Mesenchymal stem cell (in vitro differentiated cells and primary cell): ENCODE measurements around the gene NMNAT3.

ENCODE experiments used
- DNase-seq: peaks from one replicate; pipeline ENCODE4 v3.0.0-alpha.2; 2013
- H2AFZ ChIP-seq: one replicate; pipeline ENCODE4 v1.6.1; 2013; ENCODE audit warnings: low read depth, mild to moderate bottlenecking, control low read depth, inconsistent platforms, low read length, moderate library complexity
- H2AK5ac ChIP-seq: 2 replicates; pipeline ENCODE4 v1.6.1; 2013; ENCODE audit warnings: low read length, moderate library complexity, mild to moderate bottlenecking, inconsistent platforms; ENCODE audit not compliant: severe bottlenecking
- H2BK120ac ChIP-seq: one replicate; pipeline ENCODE4 v1.6.1; 2013; ENCODE audit warnings: low read depth, mild to moderate bottlenecking, inconsistent platforms, low read length, moderate library complexity
- H2BK12ac ChIP-seq, 2 experiments: one replicate each; pipeline ENCODE4 v1.6.1; 2013; ENCODE audit warnings: inconsistent platforms in 2 of 2, low read length in 2 of 2, mild to moderate bottlenecking in 2 of 2, moderate library complexity in 2 of 2, control low read depth in 1 of 2
- H2BK15ac ChIP-seq: one replicate; pipeline ENCODE4 v1.6.1; 2013; ENCODE audit warnings: mild to moderate bottlenecking, low read depth, inconsistent platforms; ENCODE audit not compliant: poor library complexity, severe bottlenecking
- H2BK5ac ChIP-seq: 2 replicates; pipeline ENCODE4 v1.6.1; 2013; ENCODE audit warnings: low read depth, mild to moderate bottlenecking, low read length, control low read depth, inconsistent platforms; ENCODE audit not compliant: poor library complexity, severe bottlenecking
- H3K14ac ChIP-seq, 2 experiments: one replicate each; pipeline ENCODE4 v1.6.1; 2013; ENCODE audit warnings: inconsistent platforms in 2 of 2, low read length in 2 of 2, control low read depth in 1 of 2, mild to moderate bottlenecking in 1 of 2, moderate library complexity in 1 of 2
- H3K18ac ChIP-seq, 2 experiments: one replicate each; pipeline ENCODE4 v1.6.1; 2013; ENCODE audit warnings: inconsistent platforms in 2 of 2, low read length in 2 of 2, control low read depth in 1 of 2, low read depth in 1 of 2, mild to moderate bottlenecking in 1 of 2
- H3K23ac ChIP-seq, 2 experiments: one replicate each; pipeline ENCODE4 v1.6.1; 2013; ENCODE audit warnings: inconsistent platforms in 2 of 2, low read length in 2 of 2, mild to moderate bottlenecking in 2 of 2, moderate library complexity in 2 of 2, control low read depth in 1 of 2
- H3K27ac ChIP-seq: 2 replicates; pipeline ENCODE4 v1.5.1; 2013; ENCODE audit warnings: mild to moderate bottlenecking, moderate library complexity, low read length, control low read depth, inconsistent platforms; ENCODE audit not compliant: poor library complexity, severe bottlenecking
- H3K27me3 ChIP-seq, 2 experiments: 2 replicates each; pipeline versions ENCODE4 v1.6.1 to v1.7.0; 2013; ENCODE audit warnings: low read length in 2 of 2, mild to moderate bottlenecking in 2 of 2, moderate library complexity in 2 of 2, control low read depth in 1 of 2, inconsistent platforms in 1 of 2; ENCODE audit not compliant: control insufficient read depth in 1 of 2, insufficient read depth in 1 of 2
- H3K36me3 ChIP-seq, 2 experiments: 2 replicates each; pipeline versions ENCODE4 v1.6.1 to v1.7.0; 2013; ENCODE audit warnings: low read length in 2 of 2, control low read depth in 1 of 2, inconsistent platforms in 1 of 2, low read depth in 1 of 2, mild to moderate bottlenecking in 1 of 2; ENCODE audit not compliant: insufficient read depth in 2 of 2, control insufficient read depth in 1 of 2
- H3K4ac ChIP-seq, 2 experiments: one replicate each; pipeline ENCODE4 v1.6.1; 2013; ENCODE audit warnings: inconsistent platforms in 2 of 2, low read length in 2 of 2, mild to moderate bottlenecking in 2 of 2, moderate library complexity in 2 of 2, control low read depth in 1 of 2, low read depth in 1 of 2
- H3K4me1 ChIP-seq: 2 replicates; pipeline ENCODE4 v1.6.1; 2013; ENCODE audit warnings: low read depth, low read length, control low read depth; ENCODE audit not compliant: control insufficient read depth, insufficient read depth
- H3K4me2 ChIP-seq: 2 replicates; pipeline ENCODE4 v1.6.1; 2013; ENCODE audit warnings: low read length, mild to moderate bottlenecking, inconsistent platforms; ENCODE audit not compliant: poor library complexity, severe bottlenecking
- H3K4me3 ChIP-seq, 2 experiments: 2 replicates each; pipeline versions ENCODE4 v1.5.1 to v1.7.0; 2013; ENCODE audit warnings: low read length in 2 of 2, mild to moderate bottlenecking in 2 of 2, control low read depth in 1 of 2, low read depth in 1 of 2; ENCODE audit not compliant: insufficient read depth in 1 of 2
- H3K79me1 ChIP-seq: replicated peaks from 2 replicates; pipeline ENCODE4 v1.6.1; 2013; ENCODE audit warnings: mild to moderate bottlenecking, control low read depth, low read length, inconsistent platforms; ENCODE audit not compliant: poor library complexity, severe bottlenecking
- H3K9ac ChIP-seq: 2 replicates; pipeline ENCODE4 v1.7.0; 2013; ENCODE audit warnings: mild to moderate bottlenecking, low read length, moderate library complexity
- H3K9me3 ChIP-seq: 2 replicates; pipeline ENCODE4 v1.7.0; 2013; ENCODE audit warnings: mild to moderate bottlenecking, low read length; ENCODE audit not compliant: control insufficient read depth
- H4K8ac ChIP-seq: one replicate; pipeline ENCODE4 v1.6.1; 2013; ENCODE audit warnings: inconsistent platforms, mild to moderate bottlenecking, low read length, moderate library complexity
- H4K91ac ChIP-seq: one replicate; pipeline ENCODE4 v1.6.1; 2013; ENCODE audit warnings: mild to moderate bottlenecking, low read length, inconsistent platforms
- WGBS: methylation state at CpG from one replicate; pipeline ENCODE4 v1.1.7; 2013; ENCODE audit warnings: mixed read lengths; 5-methylcytosine and 5-hydroxymethylcytosine counted together

Gene NMNAT3

GRCh38 chr3:139657434-139657833 lies 20.3 kb downstream of the NMNAT3 start:
- no peaks in the 10 kb centered on the region for H3K36me3 ChIP-seq
- H4K8ac ChIP-seq, result no peak overlapping the region
- no peak overlapping the region for H3K14ac ChIP-seq
- H2BK5ac ChIP-seq, result no peak overlapping the region
- no peak for DNase-seq
- no peak overlapping the region for H3K27ac ChIP-seq
- H2BK12ac ChIP-seq, result no peak overlapping the region
- no peak overlapping the region for H3K9ac ChIP-seq
- H2AK5ac ChIP-seq, result no peak overlapping the region
- H2BK15ac ChIP-seq, result no peak overlapping the region
- peaks cover 1% of the 10 kb centered on the region for H3K4me1 ChIP-seq
- no peak overlapping the region for H4K91ac ChIP-seq
- 88% methylated on average over 3 of the region's 3 CpGs for WGBS
- H3K23ac ChIP-seq, result no peak overlapping the region
- H3K9me3 ChIP-seq, result no peaks in the 10 kb centered on the region
- no peak overlapping the region for H2AFZ ChIP-seq
- H3K18ac ChIP-seq, result no peak overlapping the region
- no peak overlapping the region for H3K4me3 ChIP-seq
- no peak overlapping the region for H2BK120ac ChIP-seq
- no peak overlapping the region for H3K4me2 ChIP-seq
- no peaks in the 10 kb centered on the region for H3K79me1 ChIP-seq
- H3K27me3 ChIP-seq, result peaks cover 0 to 13% of the 10 kb centered on the region in 2 experiments
- no peak overlapping the region for H3K4ac ChIP-seq

- H2AFZ ChIP-seq, result no peak overlapping the region
- no peaks in the 10 kb centered on the region for H3K79me1 ChIP-seq
- no peak overlapping the region for H3K18ac ChIP-seq
- 90% methylated on average over 3 of the region's 4 CpGs for WGBS
- DNase-seq, result no peak
- H3K4me1 ChIP-seq, result peaks cover 1% of the 10 kb centered on the region
- H2BK120ac ChIP-seq, result no peak overlapping the region
- no peak overlapping the region for H3K4ac ChIP-seq
- no peak overlapping the region for H3K14ac ChIP-seq
- no peak overlapping the region for H2BK5ac ChIP-seq
- no peak overlapping the region for H2BK15ac ChIP-seq
- peaks cover 0 to 13% of the 10 kb centered on the region in 2 experiments for H3K27me3 ChIP-seq
- no peak overlapping the region for H3K4me2 ChIP-seq
- H4K91ac ChIP-seq, result no peak overlapping the region
- no peak overlapping the region for H3K23ac ChIP-seq
- H3K9ac ChIP-seq, result no peak overlapping the region
- no peaks in the 10 kb centered on the region for H3K36me3 ChIP-seq
- H2BK12ac ChIP-seq, result no peak overlapping the region
- H2AK5ac ChIP-seq, result no peak overlapping the region
- no peak overlapping the region for H3K4me3 ChIP-seq
- no peak overlapping the region for H4K8ac ChIP-seq
- H3K9me3 ChIP-seq, result no peaks in the 10 kb centered on the region
- no peak overlapping the region for H3K27ac ChIP-seq
Observed at GRCh38 chr3:139655909-139656595, 21.7 kb downstream of the NMNAT3 start.

- Histone ChIP-seq H3K14ac (no peak overlapping the region), H2AFZ (no peak overlapping the region), H3K4me1 (peaks cover 1% of the 10 kb centered on the region), H2AK5ac (no peak overlapping the region), H4K91ac (no peak overlapping the region), H3K79me1 (no peaks in the 10 kb centered on the region), H3K4me3 (no peak overlapping the region), H4K8ac (no peak overlapping the region), H3K27me3 (peaks cover 0 to 13% of the 10 kb centered on the region in 2 experiments), H2BK120ac (no peak overlapping the region), H3K27ac (no peak overlapping the region), H3K18ac (no peak overlapping the region), H2BK12ac (no peak overlapping the region), H3K4me2 (no peak overlapping the region), H3K9ac (no peak overlapping the region), H2BK15ac (no peak overlapping the region), H3K4ac (no peak overlapping the region), H3K9me3 (no peaks in the 10 kb centered on the region), H3K36me3 (no peaks in the 10 kb centered on the region), H3K23ac (no peak overlapping the region), H2BK5ac (no peak overlapping the region)
- DNase-seq, result no peak
- 67% methylated on average over 6 of the region's 6 CpGs for WGBS
Observed at GRCh38 chr3:139654637-139655365, 23.0 kb downstream of the NMNAT3 start.

- no peaks in the 10 kb centered on the region for H3K79me1 ChIP-seq
- H3K27ac ChIP-seq, result no peak overlapping the region
- H3K9me3 ChIP-seq, result no peaks in the 10 kb centered on the region
- H3K4ac ChIP-seq, result no peak overlapping the region
- 63% methylated on average over 9 of the region's 9 CpGs for WGBS
- H3K14ac ChIP-seq, result no peak overlapping the region
- no peak overlapping the region for H4K8ac ChIP-seq
- peaks cover 0 to 13% of the 10 kb centered on the region in 2 experiments for H3K27me3 ChIP-seq
- no peak overlapping the region for H4K91ac ChIP-seq
- H3K4me2 ChIP-seq, result no peak overlapping the region
- no peak overlapping the region for H2BK12ac ChIP-seq
- H3K36me3 ChIP-seq, result no peaks in the 10 kb centered on the region
- H2AFZ ChIP-seq, result no peak overlapping the region
- H3K9ac ChIP-seq, result no peak overlapping the region
- DNase-seq, result no peak
- H2BK120ac ChIP-seq, result no peak overlapping the region
- no peak overlapping the region for H3K4me3 ChIP-seq
- no peak overlapping the region for H3K18ac ChIP-seq
- no peak overlapping the region for H2BK5ac ChIP-seq
- H2BK15ac ChIP-seq, result no peak overlapping the region
- H3K4me1 ChIP-seq, result peaks cover 1% of the 10 kb centered on the region
- H2AK5ac ChIP-seq, result no peak overlapping the region
- no peak overlapping the region for H3K23ac ChIP-seq
Observed at GRCh38 chr3:139653582-139653981, 24.2 kb downstream of the NMNAT3 start.
